ENCODE data around the gene ACAD11.

GRCh38 chr3:132538072-132538471 is 121.5 kb downstream of the ACAD11 start:
- TF ChIP-seq, protein P1, sequence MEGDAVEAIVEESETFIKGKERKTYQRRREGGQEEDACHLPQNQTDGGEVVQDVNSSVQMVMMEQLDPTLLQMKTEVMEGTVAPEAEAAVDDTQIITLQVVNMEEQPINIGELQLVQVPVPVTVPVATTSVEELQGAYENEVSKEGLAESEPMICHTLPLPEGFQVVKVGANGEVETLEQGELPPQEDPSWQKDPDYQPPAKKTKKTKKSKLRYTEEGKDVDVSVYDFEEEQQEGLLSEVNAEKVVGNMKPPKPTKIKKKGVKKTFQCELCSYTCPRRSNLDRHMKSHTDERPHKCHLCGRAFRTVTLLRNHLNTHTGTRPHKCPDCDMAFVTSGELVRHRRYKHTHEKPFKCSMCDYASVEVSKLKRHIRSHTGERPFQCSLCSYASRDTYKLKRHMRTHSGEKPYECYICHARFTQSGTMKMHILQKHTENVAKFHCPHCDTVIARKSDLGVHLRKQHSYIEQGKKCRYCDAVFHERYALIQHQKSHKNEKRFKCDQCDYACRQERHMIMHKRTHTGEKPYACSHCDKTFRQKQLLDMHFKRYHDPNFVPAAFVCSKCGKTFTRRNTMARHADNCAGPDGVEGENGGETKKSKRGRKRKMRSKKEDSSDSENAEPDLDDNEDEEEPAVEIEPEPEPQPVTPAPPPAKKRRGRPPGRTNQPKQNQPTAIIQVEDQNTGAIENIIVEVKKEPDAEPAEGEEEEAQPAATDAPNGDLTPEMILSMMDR (IDR thresholded peaks at IDR 0.05): no peak
- TF ChIP-seq ZFX (IDR thresholded peaks at IDR 0.05; ENCODE audit: borderline replicate concordance): no peak

Measured in 22Rv1 (cell line).